Breast epithelium (tissue), 3 donors: ENCODE measurements around the gene CST8.

Source experiments
- CTCF ChIP-seq, 3 donors: fragments of 450-650 bp; IDR thresholded peaks; one replicate each; pipeline ENCODE4 v1.5.1; 2016 to 2017; ENCODE audit warnings: antibody characterized with exemption in 3 of 3, mild to moderate bottlenecking in 3 of 3, moderate library complexity in 3 of 3
- POLR2A ChIP-seq: fragments of 450-650 bp; IDR thresholded peaks from one replicate; pipeline ENCODE4 v1.6.1; 2016; ENCODE audit warnings: antibody characterized with exemption, mild to moderate bottlenecking, moderate library complexity

- TF ChIP-seq CTCF (IDR thresholded peaks at IDR 0.05), result no peak
- no peak for TF ChIP-seq POLR2A
These were observed 2.4 kb downstream of the CST8 start for GRCh38 chr20:23493172-23493772.
